HepG2 (cell line): ENCODE measurements around the gene FRMD5. TPM values are rescaled to one million over a fixed set of nuclear protein-coding genes. Genes with fewer than 3 reads are reported as not detected.

Experiments used
- ATAC-seq: fragments of 200-7000 bp; cut with Tn5 transposase; 3 replicates; pipeline ENCODE4 v1.9.1; 2020; ENCODE audit warnings: mild to moderate bottlenecking, moderate library complexity
- BruUV-seq: library from RNA; stranded (reverse); fragments of 400-500 nt; replicated peaks from 2 replicates; lab custom pipeline; 2021; lab: Mats Ljungman, UMichigan
- CTCF ChIA-PET: fragments of 300-600 bp; formaldehyde crosslinking; extraction: SDS; loops from one replicate; lab custom pipeline; 2021; ENCODE audit warnings: low total read pairs, inconsistent platforms, low intra/inter-chr PET ratio; lab: Yijun Ruan, JAX
- POLR2A ChIA-PET: fragments of 350-600 bp; sonication (Branson Sonifier 250); formaldehyde crosslinking; loops from one replicate; lab custom pipeline; 2020; ENCODE audit warnings: antibody characterized with exemption, inconsistent platforms; lab: Yijun Ruan, JAX
- DNase-seq: peaks from one replicate; pipeline ENCODE4 v3.0.0-alpha.2; 2015; ENCODE audit warnings: low spot score
- FAIRE-seq: peaks from 3 replicates; lab custom pipeline; 2011; peaks lifted over from hg19 to GRCh38; lab: Jason Lieb, UNC
- H2AFZ ChIP-seq: one replicate; pipeline ENCODE4 v1.6.1; 2011; ENCODE audit warnings: low read length, inconsistent platforms
- H3K27ac ChIP-seq: fragments of 300-600 bp; 3 replicates; pipeline ENCODE4 v1.8.0; 2011; ENCODE audit warnings: mixed run types, mild to moderate bottlenecking, mixed read lengths, low read length, inconsistent platforms; ENCODE audit not compliant: insufficient read depth; ENCODE audit errors: extremely low read length
- H3K27me3 ChIP-seq, 2 experiments: fragments of 200-600 bp in 1 of 2; 2 replicates in 1 of 2; 3 replicates in 1 of 2; pipeline versions ENCODE4 v1.6.0 to v1.8.0; 2011; ENCODE audit warnings: low read length in 2 of 2, mild to moderate bottlenecking in 2 of 2, moderate library complexity in 2 of 2, inconsistent platforms in 1 of 2; ENCODE audit not compliant: insufficient read depth in 2 of 2, control insufficient read depth in 1 of 2
- H3K36me3 ChIP-seq, 2 experiments: fragments of 200-600 bp in 1 of 2; replicated peaks in 1 of 2; 2 replicates in 1 of 2; 3 replicates in 1 of 2; pipeline versions ENCODE4 v1.5.1 to v1.8.0; 2011; ENCODE audit warnings: low read length in 2 of 2, inconsistent platforms in 1 of 2; ENCODE audit not compliant: insufficient read depth in 2 of 2, control insufficient read depth in 1 of 2
- H3K4me1 ChIP-seq: 2 replicates; pipeline ENCODE4 v1.5.1; 2012; ENCODE audit warnings: low read length, inconsistent platforms; ENCODE audit not compliant: insufficient read depth
- H3K4me2 ChIP-seq: 2 replicates; pipeline ENCODE4 v1.6.0; 2011; ENCODE audit warnings: low read depth, low read length, inconsistent platforms
- H3K4me3 ChIP-seq, 3 experiments: fragments of 200-600 bp in 1 of 3; sonication (generic), shearing (Covaris generic) in 1 of 3; replicated peaks in 1 of 3; 2 replicates each; pipeline ENCODE4 v1.5.1; 2011 to 2016; ENCODE audit warnings: low read length in 3 of 3, inconsistent platforms in 2 of 3, low read depth in 2 of 3, mild to moderate bottlenecking in 2 of 3, control low read depth in 1 of 3, mixed read lengths in 1 of 3; ENCODE audit not compliant: insufficient read depth in 1 of 3
- H3K79me2 ChIP-seq: one replicate; pipeline ENCODE4 v1.6.1; 2011; ENCODE audit warnings: low read length, inconsistent platforms; ENCODE audit not compliant: insufficient read depth
- H3K9ac ChIP-seq: 2 replicates; pipeline ENCODE4 v1.6.0; 2011; ENCODE audit warnings: mild to moderate bottlenecking, low read depth, low read length, inconsistent platforms; ENCODE audit not compliant: insufficient read depth
- H3K9me3 ChIP-seq: 2 replicates; pipeline ENCODE4 v1.5.1; 2012; ENCODE audit warnings: mild to moderate bottlenecking, low read length
- H4K20me1 ChIP-seq: 2 replicates; pipeline ENCODE4 v1.6.0; 2011; ENCODE audit warnings: inconsistent platforms, mild to moderate bottlenecking, low read length, moderate library complexity; ENCODE audit not compliant: insufficient read depth
- SETDB1 ChIP-seq: sonication (generic); formaldehyde crosslinking; IDR thresholded peaks from 2 replicates; pipeline ENCODE4 v1.5.1; 2020; ENCODE audit warnings: missing genetic modification reagents, mild to moderate bottlenecking, borderline replicate concordance
- ZNF446 ChIP-seq: sonication (generic); formaldehyde crosslinking; IDR thresholded peaks from 2 replicates; pipeline ENCODE4 v1.5.0; 2020; ENCODE audit warnings: mild to moderate bottlenecking, missing genetic modification reagents
- ZNF607 ChIP-seq: sonication (generic); formaldehyde crosslinking; IDR thresholded peaks from 2 replicates; pipeline ENCODE4 v1.5.1; 2020; ENCODE audit warnings: missing genetic modification reagents, mild to moderate bottlenecking, borderline replicate concordance
- ZNF674 ChIP-seq: sonication (generic); formaldehyde crosslinking; IDR thresholded peaks from 2 replicates; pipeline ENCODE4 v1.5.0; 2020; ENCODE audit warnings: low read depth, mild to moderate bottlenecking, missing genetic modification reagents
- WGBS: methylation state at CpG from one replicate; pipeline ENCODE4 v1.1.6; 2017; ENCODE audit warnings: low lambda C conversion rate; 5-methylcytosine and 5-hydroxymethylcytosine counted together
- in situ Hi-C: cut with HindIII; loops from 2 replicates; pipeline ENCODE4 v1.10.0; 2017; ENCODE audit warnings: low pct_unique_long_range_greater_than_20kb; ENCODE audit not compliant: extremely low pct_ligation_motif_present
- intact Hi-C: fragments of 100-400 bp; cut with micrococcal nuclease; formaldehyde crosslinking; loops from one replicate; pipeline ENCODE4 v1.10.0; 2022; ENCODE audit not compliant: unreplicated experiment
- polyA plus RNA-seq, 8 experiments: library from polyadenylated mRNA; depleted of rRNA in 3 of 8; stranded (reverse) in 7 of 8; unstranded in 1 of 8; fragments of >200 nt; fragmentation: Illumina TruSeq in 4 of 8; extraction: Trizol in 4 of 8; gene quantifications; 2 replicates each; pipeline versions ENCODE4 v1.2.1 to v1.2.3, GENCODE V29; 2011 to 2016; ENCODE audit warnings: low read depth in 4 of 8, missing spikeins in 1 of 8, mixed read lengths in 1 of 8; ENCODE audit not compliant: insufficient read depth in 1 of 8
- total RNA-seq, 5 experiments: library from RNA; depleted of rRNA; stranded (reverse); fragments of >200 nt; fragmentation: Illumina TruSeq; extraction: Trizol; gene quantifications; 2 replicates each; pipeline ENCODE4 v1.2.3, GENCODE V29; 2016; ENCODE audit warnings: low read depth in 1 of 5
- TF ChIP-seq, protein P1 (sequence below): sonication (generic); formaldehyde crosslinking; IDR thresholded peaks from 2 replicates; pipeline ENCODE4 v1.5.0; 2020; ENCODE audit warnings: mild to moderate bottlenecking, missing genetic modification reagents

The FRMD5 gene
- total and polyA plus RNA-seq, 2 of the 13 experiments (the other 11 are each of a cell fraction or from before 2014, with no cell fraction given), result 0.93 to 1.5 TPM

DNA sequence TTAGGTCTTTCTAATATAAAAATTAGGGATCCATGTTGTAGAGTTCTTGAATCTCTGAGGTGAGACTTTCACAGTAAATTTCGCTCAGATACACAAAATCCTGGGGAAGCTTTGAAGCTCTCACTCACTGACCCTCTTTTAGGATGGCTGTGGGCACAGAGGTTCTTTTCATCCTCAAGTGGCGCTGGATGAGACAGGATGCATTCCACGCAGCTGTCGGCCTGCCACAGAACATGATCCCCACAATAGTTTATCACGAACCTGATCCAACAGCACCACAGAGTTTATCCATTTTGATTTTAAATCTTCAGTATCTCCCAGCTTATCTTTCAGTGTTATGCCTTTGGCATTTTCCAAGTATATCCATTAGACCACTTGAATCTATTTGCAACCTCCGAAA, 276.4 kb downstream of the FRMD5 start (continued):
- TF ChIP-seq, protein P1, sequence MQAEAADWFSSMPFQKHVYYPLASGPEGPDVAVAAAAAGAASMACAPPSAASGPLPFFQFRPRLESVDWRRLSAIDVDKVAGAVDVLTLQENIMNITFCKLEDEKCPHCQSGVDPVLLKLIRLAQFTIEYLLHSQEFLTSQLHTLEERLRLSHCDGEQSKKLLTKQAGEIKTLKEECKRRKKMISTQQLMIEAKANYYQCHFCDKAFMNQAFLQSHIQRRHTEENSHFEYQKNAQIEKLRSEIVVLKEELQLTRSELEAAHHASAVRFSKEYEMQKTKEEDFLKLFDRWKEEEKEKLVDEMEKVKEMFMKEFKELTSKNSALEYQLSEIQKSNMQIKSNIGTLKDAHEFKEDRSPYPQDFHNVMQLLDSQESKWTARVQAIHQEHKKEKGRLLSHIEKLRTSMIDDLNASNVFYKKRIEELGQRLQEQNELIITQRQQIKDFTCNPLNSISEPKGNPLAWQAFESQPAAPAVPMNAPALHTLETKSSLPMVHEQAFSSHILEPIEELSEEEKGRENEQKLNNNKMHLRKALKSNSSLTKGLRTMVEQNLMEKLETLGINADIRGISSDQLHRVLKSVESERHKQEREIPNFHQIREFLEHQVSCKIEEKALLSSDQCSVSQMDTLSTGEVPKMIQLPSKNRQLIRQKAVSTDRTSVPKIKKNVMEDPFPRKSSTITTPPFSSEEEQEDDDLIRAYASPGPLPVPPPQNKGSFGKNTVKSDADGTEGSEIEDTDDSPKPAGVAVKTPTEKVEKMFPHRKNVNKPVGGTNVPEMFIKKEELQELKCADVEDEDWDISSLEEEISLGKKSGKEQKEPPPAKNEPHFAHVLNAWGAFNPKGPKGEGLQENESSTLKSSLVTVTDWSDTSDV (CRISPR knock-in tag), result no peak
- TF ChIP-seq ZNF446 (no peak), SETDB1 (no peak), ZNF674 (CRISPR knock-in tag) (no peak)
- TF ChIP-seq, all 625 proteins: peak for 0

DNA sequence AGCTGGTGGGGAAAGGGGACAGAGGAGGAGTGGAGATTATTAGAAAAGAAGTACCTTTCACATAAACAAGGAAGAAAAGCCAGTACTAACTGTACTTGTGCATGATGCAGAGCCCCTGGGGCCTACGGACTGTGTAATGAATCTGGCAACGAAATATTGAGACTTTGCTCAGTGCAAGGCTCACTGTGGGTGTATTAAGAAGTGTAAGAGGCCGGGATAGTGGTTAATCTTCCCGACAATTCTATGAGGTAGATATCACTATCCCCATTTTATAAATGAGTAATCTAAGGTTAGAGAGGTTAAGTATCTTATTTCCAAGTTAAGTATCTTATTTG, 278.8 kb downstream of the FRMD5 start:
- no peaks in the 10 kb centered on the region for H3K9me3 ChIP-seq
- H3K27ac ChIP-seq, result no peak overlapping the region
- WGBS, result 51% methylated on average over 4 of the region's 4 CpGs
- no peak for FAIRE-seq
- no TSS peak for BruUV-seq
- no peak for TF ChIP-seq ZNF607 (CRISPR knock-in tag)
- in situ Hi-C loops, result no loop called here
- no peaks in the 10 kb centered on the region for H3K79me2 ChIP-seq
- H2AFZ ChIP-seq, result no peak overlapping the region
- intact Hi-C loops, result no loop called here
- no peaks in the 10 kb centered on the region for H3K36me3 ChIP-seq
- H3K9ac ChIP-seq, result no peak overlapping the region
- ATAC-seq, result no peak
- no peak overlapping the region for H3K4me3 ChIP-seq
- POLR2A ChIA-PET, result no interaction called here
- CTCF ChIA-PET, result no interaction called here
- H3K4me2 ChIP-seq, result no peak overlapping the region
- H3K27me3 ChIP-seq, result peaks cover 0 to 5% of the 10 kb centered on the region in 2 experiments; a peak in 2 of 5 replicates
- no peaks in the 10 kb centered on the region for H4K20me1 ChIP-seq
- no peaks in the 10 kb centered on the region for H3K4me1 ChIP-seq
- DNase-seq, result no peak
